SKM-1 (cell line): ENCODE measurements around the gene CRABP1.

Experiments
- DNase-seq: peaks from one replicate; lab custom pipeline; 2025; ENCODE audit not compliant: unreplicated experiment; lab: John Stamatoyannopoulos, UW

The CRABP1 gene

DNA sequence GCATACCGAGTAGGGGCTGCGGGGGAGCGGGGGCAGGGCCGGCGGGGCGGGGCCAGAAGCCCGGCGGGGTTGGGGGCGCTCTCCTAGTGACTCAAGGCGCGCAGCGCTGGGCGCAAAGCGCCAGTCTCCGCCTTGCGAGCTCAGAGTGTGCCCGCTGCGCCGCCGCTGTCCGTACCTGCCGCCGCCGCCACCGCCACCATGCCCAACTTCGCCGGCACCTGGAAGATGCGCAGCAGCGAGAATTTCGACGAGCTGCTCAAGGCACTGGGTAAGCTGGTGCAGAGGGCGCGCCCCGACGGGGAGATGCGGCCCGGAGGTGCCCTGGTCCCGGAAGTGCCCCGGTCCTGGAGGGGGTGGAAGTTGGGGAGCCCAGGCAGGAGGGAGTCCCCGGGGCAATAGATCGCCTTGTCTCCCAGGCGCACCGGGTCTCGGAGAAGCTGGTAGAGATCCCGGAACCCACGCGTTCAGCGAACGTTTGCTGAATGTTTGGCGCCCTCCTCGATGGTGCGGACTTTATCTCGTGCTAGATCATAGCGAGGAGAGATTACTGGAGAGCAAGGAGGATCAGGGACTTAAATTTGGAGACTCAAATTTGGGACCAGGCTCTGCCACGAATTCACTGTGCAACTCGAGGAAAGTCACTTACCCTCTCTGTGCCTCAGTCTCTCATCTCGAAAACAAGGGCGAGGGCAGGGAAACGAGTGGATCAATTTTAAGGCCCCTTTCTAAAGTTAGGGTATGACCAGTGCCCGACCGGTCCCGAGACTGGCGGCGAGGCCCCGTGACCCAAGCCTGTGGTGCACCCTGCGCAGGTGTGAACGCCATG lies at the start of gene CRABP1:
Gene CRABP1, plus strand, starts transcription at position 123 of the 826 bp plus-strand sequence. Its CDS starts 76 bp downstream, at position 199.
- DNase-seq, result no peak

DNA sequence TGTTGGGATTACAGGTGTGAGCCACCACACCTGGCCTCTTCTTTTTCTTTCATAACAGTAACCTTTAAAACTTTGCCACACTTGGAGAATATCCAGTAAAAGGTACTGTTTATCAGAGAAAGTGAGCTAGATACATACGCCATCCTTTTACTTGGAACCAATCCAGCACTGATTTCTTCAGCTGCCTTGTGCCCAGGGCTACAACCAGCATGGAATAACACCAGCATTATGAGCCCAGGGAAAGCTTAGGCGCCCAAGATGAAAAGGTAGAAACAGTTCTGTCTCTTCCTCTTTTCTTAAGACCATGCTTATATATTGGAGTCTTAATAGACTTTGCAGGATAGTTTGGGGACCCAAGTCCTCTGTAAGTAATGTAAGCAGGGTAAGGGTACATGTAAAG lies 49.1 kb upstream of the CRABP1 start:
- DNase-seq, result no peak

GRCh38 chr15:78291698-78292097 lies 48.5 kb upstream of the CRABP1 start:
- DNase-seq, result no peak

GRCh38 chr15:78292219-78292618 lies 47.9 kb upstream of the CRABP1 start:
- no peak for DNase-seq

- DNase-seq, result peak; percentile 86
These were observed 40.8 kb upstream of the CRABP1 start, which contains the start of gene SKIC8 for GRCh38 chr15:78299101-78299930. Gene SKIC8, minus strand, starts transcription at chr15:78299609. Its CDS starts 3,923 bp downstream, at chr15:78295686.

DNA sequence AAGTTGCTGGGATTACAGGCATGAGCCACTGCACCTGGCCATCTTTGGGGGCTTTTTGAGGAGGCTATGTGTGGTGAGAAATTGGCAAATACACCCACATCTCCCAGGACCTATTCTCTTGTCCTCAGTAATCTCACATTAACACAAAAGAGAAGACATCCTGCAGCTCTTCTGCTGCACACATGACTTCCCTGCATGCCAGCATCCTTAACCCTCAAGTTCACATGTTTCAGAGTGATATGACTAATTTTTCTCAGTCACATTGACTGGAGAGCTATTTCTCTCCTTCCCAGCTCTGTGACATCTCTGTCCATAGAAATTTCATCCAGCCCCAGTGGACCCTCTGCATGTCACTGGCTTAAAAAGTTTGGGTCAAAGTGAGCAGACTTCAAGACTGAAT lies 38.8 kb upstream of the CRABP1 start:
- DNase-seq, result no peak

DNA sequence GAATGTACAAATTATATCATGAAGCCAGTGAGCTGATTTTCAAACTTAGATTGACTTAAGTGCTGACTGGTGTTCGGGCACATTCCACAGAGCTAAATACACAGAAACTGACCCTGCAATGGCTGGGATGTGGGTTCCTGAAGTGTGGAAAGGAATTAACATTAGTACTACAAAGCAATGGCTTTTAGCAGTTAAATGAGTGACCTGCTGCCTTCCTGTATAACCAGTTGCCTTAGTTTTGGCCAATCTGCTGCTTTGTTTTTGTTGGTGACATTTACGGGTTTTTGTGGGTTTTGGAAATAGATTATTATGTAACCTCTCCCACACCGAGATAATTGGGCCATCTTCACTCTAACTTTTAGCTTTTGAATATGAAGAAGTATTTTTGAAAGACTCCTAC lies 38.3 kb upstream of the CRABP1 start:
- peak; percentile 58 for DNase-seq

DNA sequence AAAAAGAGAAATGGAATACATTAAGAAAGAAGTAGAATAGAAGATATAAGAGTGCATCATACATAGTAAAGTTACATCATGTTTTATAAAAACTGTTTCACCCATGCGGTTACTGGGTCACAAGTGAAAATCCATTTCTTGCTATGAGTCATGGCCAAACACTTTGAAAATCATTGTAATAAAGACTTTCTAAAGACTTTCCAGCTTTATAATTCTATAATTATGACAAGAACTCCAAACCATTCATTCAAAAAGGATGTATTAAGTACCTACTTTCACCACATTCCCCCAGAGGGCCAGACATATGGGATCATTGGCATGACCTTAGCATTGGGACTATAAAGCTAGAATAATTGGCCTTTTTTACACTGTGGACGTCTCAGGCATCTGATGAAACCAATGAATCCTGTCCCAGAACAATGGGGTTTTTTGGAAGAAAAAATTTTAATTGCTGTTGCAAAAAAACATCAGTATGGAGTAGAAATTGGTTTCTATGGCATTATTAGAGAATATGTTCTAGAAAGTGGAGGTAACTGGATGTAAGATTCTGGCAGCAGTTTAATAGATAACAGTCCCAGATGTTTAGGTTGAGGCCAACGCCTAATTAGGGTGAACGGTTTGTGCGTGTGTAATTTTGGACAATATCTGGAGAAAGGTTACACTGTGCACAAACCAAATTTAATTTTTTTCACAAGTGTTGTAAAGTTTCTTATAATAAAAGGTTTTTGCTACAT lies 37.4 kb upstream of the CRABP1 start:
- no peak for DNase-seq

- no peak for DNase-seq
These were observed 35.7 kb upstream of the CRABP1 start for GRCh38 chr15:78304216-78305066.

- DNase-seq, result no peak
These were observed 33.9 kb upstream of the CRABP1 start for GRCh38 chr15:78306176-78306774.

GRCh38 chr15:78307976-78308375 lies 32.2 kb upstream of the CRABP1 start:
- DNase-seq, result no peak

- no peak for DNase-seq
These were observed 31.6 kb upstream of the CRABP1 start for GRCh38 chr15:78308422-78309032.

DNA sequence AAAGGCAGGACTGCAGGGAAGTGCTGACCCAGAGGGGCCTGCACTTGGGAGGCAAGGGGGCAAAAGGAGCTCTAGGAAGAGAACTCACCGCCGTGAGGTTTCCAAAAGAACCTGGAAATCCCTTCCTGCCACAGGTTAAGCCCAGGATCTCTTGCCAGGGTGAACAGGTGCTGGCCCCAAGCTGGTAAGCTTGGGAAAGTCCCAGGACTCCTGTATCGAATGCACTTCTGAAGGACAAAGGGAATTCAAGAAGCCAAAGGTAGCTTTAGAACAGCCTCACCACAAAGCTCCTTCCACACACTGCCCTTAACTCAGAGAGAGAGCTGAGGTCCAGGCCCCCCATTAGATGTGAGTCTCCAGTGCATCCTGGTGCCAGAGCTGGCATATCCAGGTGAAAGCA lies 28.9 kb upstream of the CRABP1 start:
- no peak for DNase-seq

- no peak for DNase-seq
These were observed 27.6 kb upstream of the CRABP1 start for GRCh38 chr15:78312536-78312935.

DNA sequence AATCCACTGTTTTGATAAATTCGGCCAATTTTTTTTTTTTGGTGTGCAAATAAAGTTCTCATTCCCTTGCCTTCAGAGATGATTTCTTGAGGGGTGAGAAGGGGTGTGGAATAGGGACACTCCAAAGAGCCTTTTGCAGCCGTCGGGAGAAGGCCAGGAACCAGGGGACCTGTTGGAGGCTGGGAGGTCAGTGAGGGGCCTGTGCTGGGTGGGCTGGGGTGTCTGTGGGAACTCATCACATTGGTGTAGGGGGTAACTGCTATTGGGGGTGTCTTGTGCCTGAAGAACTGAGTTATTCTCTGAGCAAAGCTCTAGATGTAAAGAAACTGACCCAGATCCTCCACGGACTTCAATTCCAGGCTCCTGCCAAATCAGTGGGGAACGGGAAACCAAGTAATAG lies 27.2 kb upstream of the CRABP1 start:
- DNase-seq, result no peak

DNA sequence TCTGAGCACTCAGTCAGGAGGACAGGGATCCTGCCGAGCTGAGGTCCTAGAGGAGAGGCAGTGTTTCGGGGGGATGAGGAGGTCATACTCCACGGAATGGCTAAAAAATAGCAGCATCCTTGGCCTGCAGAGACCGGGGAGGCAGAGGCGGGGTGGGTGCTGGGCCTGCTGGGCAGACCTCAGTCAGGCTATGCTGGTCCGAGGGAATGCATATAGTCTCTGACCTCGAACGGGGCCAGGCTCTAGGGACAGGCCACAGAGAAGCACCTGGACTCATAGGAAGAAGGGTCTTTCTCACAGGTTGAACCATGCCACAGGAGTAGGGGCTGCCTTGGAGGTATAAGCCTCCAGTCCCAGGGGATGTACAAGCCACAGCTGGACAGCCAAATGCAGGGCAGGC lies 26.8 kb upstream of the CRABP1 start:
- no peak for DNase-seq

DNA sequence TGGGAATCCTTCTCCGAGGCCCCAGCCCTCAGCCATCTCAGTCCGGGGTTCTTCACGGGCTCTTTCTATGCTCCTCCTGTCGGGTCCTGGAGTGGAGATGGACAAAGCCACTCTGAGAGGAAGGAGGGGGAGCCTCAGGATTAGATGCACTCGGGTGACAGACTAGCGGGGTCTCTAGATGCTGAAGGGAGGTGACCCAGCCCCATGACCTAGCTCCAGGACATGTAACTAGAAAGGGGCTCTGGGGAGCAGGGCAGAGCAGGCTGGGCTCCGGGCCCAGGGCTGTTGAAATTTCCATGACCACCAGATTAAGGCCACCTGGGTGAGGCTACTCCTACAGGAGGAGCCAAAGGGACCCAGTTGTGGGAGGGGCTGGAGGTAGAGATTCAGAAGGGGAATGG lies 26.0 kb upstream of the CRABP1 start:
- no peak for DNase-seq

DNA sequence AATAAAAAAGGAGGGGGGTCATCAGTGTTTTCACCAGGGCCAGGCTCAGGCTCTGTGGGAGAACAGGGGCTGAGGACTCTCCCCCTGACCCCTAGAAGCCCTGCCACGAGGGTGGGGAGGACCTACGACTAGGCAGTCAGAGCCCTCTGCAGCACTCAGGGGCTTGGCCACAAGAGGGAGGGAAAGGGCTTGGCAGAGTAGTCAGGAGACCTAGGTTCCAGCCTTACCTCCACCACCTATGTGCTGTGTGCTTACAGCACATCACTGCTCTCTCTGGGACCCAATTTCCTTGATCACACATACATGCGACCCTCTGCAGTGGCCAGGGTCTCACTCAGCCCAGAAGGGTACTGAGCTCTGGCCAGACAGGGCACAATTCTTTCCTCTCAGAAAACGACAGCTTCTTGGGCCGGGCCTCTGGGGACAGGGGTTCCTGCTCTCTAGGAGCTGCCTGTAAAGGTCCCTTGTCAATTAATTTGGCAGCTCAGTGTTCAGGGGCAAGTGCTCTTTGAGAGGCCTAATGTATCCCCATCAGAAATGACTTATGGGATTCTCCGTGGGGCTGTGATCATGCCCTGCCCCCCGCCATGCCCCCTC lies 24.4 kb upstream of the CRABP1 start:
- peak; percentile 18 for DNase-seq
